ENCODE results near the gene CDK1. TPM values are rescaled to one million over a fixed set of nuclear protein-coding genes. Genes with fewer than 3 reads are reported as not detected.
A peak's percentile ranks its signal among the peaks of the same experiment; 100 is the strongest.

The CDK1 gene
- total and polyA plus RNA-seq, 2 donors (not counting 3 experiments of a cell fraction or from before 2014, with no cell fraction given): 19.9 to 70.1 TPM

GRCh38 chr10:60788544-60788943 is 10.3 kb downstream of the CDK1 start:
- intact Hi-C loops (cut with micrococcal nuclease): no loop called here
- FAIRE-seq: no peak
- Histone ChIP-seq H3K4me3 (replicated peaks in 1 of 3; ENCODE audit: insufficient read depth in 1 of 3, low read depth in 1 of 3, low read length in 3 of 3) (no peak overlapping the region), H3K9me3 (replicated peaks; ENCODE audit: control insufficient read depth, insufficient read depth, low read length) (no peaks in the 10 kb centered on the region), H4K20me1 (replicated peaks; ENCODE audit: control insufficient read depth, extremely low read depth, insufficient read depth, low read length) (peaks cover 2% of the 10 kb centered on the region), H3K27ac (ENCODE audit: insufficient read depth, low read depth, low read length) (no peak overlapping the region), H3K4me2 (ENCODE audit: insufficient read depth, low read length) (no peak overlapping the region), H3K9me1 (replicated peaks; ENCODE audit: control insufficient read depth, extremely low read depth, insufficient read depth, low read length) (no peaks in the 10 kb centered on the region), H3K79me2 (ENCODE audit: control insufficient read depth, insufficient read depth, low read length) (peaks cover 91% of the 10 kb centered on the region), H3K27me3 (ENCODE audit: control insufficient read depth in 2 of 2, insufficient read depth in 2 of 2, low read length in 2 of 2) (no peaks in the 10 kb centered on the region), H3K36me3 (ENCODE audit: control insufficient read depth in 2 of 2, extremely low read depth in 1 of 2, insufficient read depth in 2 of 2, low read length in 2 of 2) (peaks cover 0 to 40% of the 10 kb centered on the region in 2 experiments), H3K9ac (replicated peaks; ENCODE audit: extremely low read depth, insufficient read depth, low read length) (no peak overlapping the region), H3K4me1 (ENCODE audit: control insufficient read depth, extremely low read depth, insufficient read depth, low read length) (peaks cover under 1% of the 10 kb centered on the region), H2AFZ (ENCODE audit: low read depth, low read length) (no peak overlapping the region)
- DNase-seq (ENCODE audit: low read depth, low spot score): peak; percentile 10
- no TSS peak for BruUV-seq (replicated peaks)
- TF ChIP-seq POLR2AphosphoS5 (IDR thresholded peaks at IDR 0.05; ENCODE audit: insufficient read depth, low read depth, low read length) (no peak), JUN (IDR thresholded peaks at IDR 0.05; ENCODE audit: borderline replicate concordance, insufficient read depth, insufficient read length, low read depth) (no peak), CTCF (IDR thresholded peaks at IDR 0.05; ENCODE audit: extremely low read depth in 1 of 2, insufficient read depth in 1 of 2, low read depth in 1 of 2, low read length in 2 of 2) (no peak), FOS (IDR thresholded peaks at IDR 0.05; ENCODE audit: borderline replicate concordance, insufficient read depth, low read length) (no peak), EZH2 (IDR thresholded peaks at IDR 0.05; ENCODE audit: borderline replicate concordance, low read depth, low read length, severe bottlenecking) (no peak), MYC (IDR thresholded peaks at IDR 0.05; ENCODE audit: low read depth, low read length) (no peak), MAX (IDR thresholded peaks at IDR 0.05; ENCODE audit: insufficient read depth, insufficient read length) (no peak)
- dilution Hi-C loops (cut with MboI; ENCODE audit: extremely low pct_ligation_motif_present, low sequenced_read_pairs): no loop called here
- ChIA-PET CTCF (no interaction called here), POLR2A (no interaction called here)

Measured in endothelial cell of umbilical vein (primary cell).